ENCODE results near the gene EHBP1.

The EHBP1 gene

GRCh38 chr2:62675062-62675461 is 30.5 kb upstream of the EHBP1 start:
- no peak overlapping the region for H3K4me3 ChIP-seq
- TF ChIP-seq CTCF (IDR thresholded peaks at IDR 0.05) = no peak
- DNase-seq (ENCODE audit: low spot score) = no peak
- H3K27ac ChIP-seq = no peak overlapping the region

GRCh38 chr2:62685256-62685655 is 20.3 kb upstream of the EHBP1 start:
- no peak for TF ChIP-seq CTCF (IDR thresholded peaks at IDR 0.05)
- DNase-seq (ENCODE audit: low spot score) = no peak
- no peak overlapping the region for H3K4me3 ChIP-seq
- no peak overlapping the region for H3K27ac ChIP-seq

- DNase-seq (ENCODE audit: low spot score) = no peak
- H3K27ac ChIP-seq = no peak overlapping the region
- H3K4me3 ChIP-seq = no peak overlapping the region
- no peak for TF ChIP-seq CTCF (IDR thresholded peaks at IDR 0.05)
These were observed 19.4 kb upstream of the EHBP1 start for GRCh38 chr2:62686012-62686685.

GRCh38 chr2:62687636-62688035 is 17.9 kb upstream of the EHBP1 start:
- TF ChIP-seq CTCF (IDR thresholded peaks at IDR 0.05) = no peak
- no peak overlapping the region for H3K27ac ChIP-seq
- no peak overlapping the region for H3K4me3 ChIP-seq
- no peak for DNase-seq (ENCODE audit: low spot score)

GRCh38 chr2:62688771-62689170 is 16.7 kb upstream of the EHBP1 start:
- no peak for DNase-seq (ENCODE audit: low spot score)
- no peak overlapping the region for H3K27ac ChIP-seq
- no peak for TF ChIP-seq CTCF (IDR thresholded peaks at IDR 0.05)
- no peak overlapping the region for H3K4me3 ChIP-seq

GRCh38 chr2:62691186-62691585 is 14.3 kb upstream of the EHBP1 start:
- TF ChIP-seq CTCF (IDR thresholded peaks at IDR 0.05) = no peak
- no peak overlapping the region for H3K4me3 ChIP-seq
- no peak for DNase-seq (ENCODE audit: low spot score)
- H3K27ac ChIP-seq = no peak overlapping the region

GRCh38 chr2:62692225-62692624 is 13.3 kb upstream of the EHBP1 start:
- TF ChIP-seq CTCF (IDR thresholded peaks at IDR 0.05) = no peak
- Histone ChIP-seq H3K27ac (no peak overlapping the region), H3K4me3 (no peak overlapping the region)
- DNase-seq (ENCODE audit: low spot score) = no peak

All from coronary artery (tissue), 2 donors.